GM12878 (cell line): ENCODE measurements around the gene PROC. TPM values are rescaled to one million over a fixed set of nuclear protein-coding genes. Genes with fewer than 3 reads are reported as not detected.

Source experiments
- ATAC-seq: fragments of 200-7000 bp; cut with Tn5 transposase; 3 replicates; pipeline ENCODE4 v1.9.1; 2020; ENCODE audit warnings: mild to moderate bottlenecking, moderate library complexity
- BruUV-seq: library from RNA; stranded (reverse); fragments of 400-500 nt; replicated peaks from 2 replicates; lab custom pipeline; 2021; lab: Mats Ljungman, UMichigan
- CTCF ChIA-PET: fragments of 300-600 bp; sonication (Branson Sonifier 250); formaldehyde crosslinking; extraction: SDS; loops from one replicate; lab custom pipeline; 2021; ENCODE audit warnings: inconsistent platforms; lab: Yijun Ruan, JAX
- POLR2A ChIA-PET: fragments of 350-600 bp; formaldehyde crosslinking; extraction: SDS; loops from one replicate; lab custom pipeline; 2021; ENCODE audit warnings: inconsistent platforms; lab: Charles Lee
- RAD21 ChIA-PET: fragments of 300-600 bp; sonication (Branson Sonifier 250); formaldehyde crosslinking; loops from one replicate; lab custom pipeline; 2023; ENCODE audit warnings: antibody characterized with exemption; ENCODE audit not compliant: unreplicated experiment; lab: Charles Lee
- SMC1A ChIA-PET: fragments of 300-600 bp; sonication (Branson Sonifier 250); formaldehyde crosslinking; loops from one replicate; lab custom pipeline; 2023; ENCODE audit not compliant: unreplicated experiment, uncharacterized antibody; lab: Charles Lee
- DNase-seq: peaks from one replicate; pipeline ENCODE4 v3.0.0-alpha.2; 2011; ENCODE audit warnings: low read depth, low spot score
- FAIRE-seq: peaks from 3 replicates; lab custom pipeline; 2011; peaks lifted over from hg19 to GRCh38; lab: Jason Lieb, UNC
- H2AFZ ChIP-seq: 2 replicates; pipeline ENCODE4 v1.6.0; 2011; ENCODE audit warnings: low read depth, low read length, control low read depth; ENCODE audit not compliant: control insufficient read depth
- H3K27ac ChIP-seq: 2 replicates; pipeline ENCODE4 v1.5.1; 2011; ENCODE audit warnings: control low read depth; ENCODE audit not compliant: control insufficient read depth, insufficient read depth
- H3K27me3 ChIP-seq, 2 experiments: replicated peaks in 1 of 2; 2 replicates each; pipeline versions ENCODE4 v1.6.0 to v1.6.1; 2011; ENCODE audit warnings: low read length in 1 of 2; ENCODE audit not compliant: control insufficient read depth in 2 of 2, insufficient read depth in 2 of 2
- H3K36me3 ChIP-seq, 2 experiments: 2 replicates each; pipeline ENCODE4 v1.5.1; 2011; ENCODE audit warnings: low read length in 1 of 2; ENCODE audit not compliant: control insufficient read depth in 2 of 2, insufficient read depth in 2 of 2
- H3K4me1 ChIP-seq: 2 replicates; pipeline ENCODE4 v1.6.1; 2011; ENCODE audit warnings: mild to moderate bottlenecking, low read length, moderate library complexity, mixed read lengths; ENCODE audit not compliant: control insufficient read depth, insufficient read depth
- H3K4me2 ChIP-seq: 2 replicates; pipeline ENCODE4 v1.6.0; 2011; ENCODE audit warnings: control low read depth; ENCODE audit not compliant: control insufficient read depth, insufficient read depth
- H3K4me3 ChIP-seq: fragments of 200-600 bp; sonication (generic); 2 replicates; pipeline ENCODE4 v1.5.1; 2016
- H3K79me2 ChIP-seq: 2 replicates; pipeline ENCODE4 v1.6.0; 2011; ENCODE audit warnings: low read length; ENCODE audit not compliant: control insufficient read depth, insufficient read depth
- H3K9ac ChIP-seq: 2 replicates; pipeline ENCODE4 v1.8.0; 2011; ENCODE audit warnings: low read length, control low read depth, mixed read lengths; ENCODE audit not compliant: control insufficient read depth, insufficient read depth
- H3K9me3 ChIP-seq: replicated peaks from 3 replicates; pipeline ENCODE4 v1.5.1; 2011; ENCODE audit warnings: mild to moderate bottlenecking, low read length; ENCODE audit not compliant: control insufficient read depth, insufficient read depth
- H4K20me1 ChIP-seq: 2 replicates; pipeline ENCODE4 v1.6.0; 2011; ENCODE audit not compliant: control insufficient read depth, insufficient read depth
- ATF7 ChIP-seq: fragments of 450-650 bp; IDR thresholded peaks from 2 replicates; pipeline ENCODE4 v1.6.1; 2016; ENCODE audit warnings: low read depth, mild to moderate bottlenecking
- BACH1 ChIP-seq: fragments of 450-650 bp; IDR thresholded peaks from 2 replicates; pipeline ENCODE4 v1.6.1; 2017; ENCODE audit warnings: mild to moderate bottlenecking, borderline replicate concordance
- BCL11A ChIP-seq: IDR thresholded peaks from 2 replicates; pipeline ENCODE4 v1.6.1; 2011; ENCODE audit warnings: low read depth, low read length
- CEBPB ChIP-seq, 2 experiments: fragments of 150-350 bp in 1 of 2; IDR thresholded peaks; 2 replicates each; pipeline ENCODE4 v1.6.1; 2012 to 2014; ENCODE audit warnings: low read depth in 2 of 2, low read length in 2 of 2, borderline replicate concordance in 1 of 2, inconsistent platforms in 1 of 2
- EGR1 ChIP-seq, 2 experiments: IDR thresholded peaks; 1 replicate in 1 of 2; 2 replicates in 1 of 2; pipeline ENCODE4 v1.6.1; 2011 to 2012; ENCODE audit warnings: low read depth in 2 of 2, low read length in 2 of 2, borderline replicate concordance in 1 of 2, mild to moderate bottlenecking in 1 of 2, moderate library complexity in 1 of 2
- FOS ChIP-seq: IDR thresholded peaks from 3 replicates; pipeline ENCODE4 v1.6.1; 2011; ENCODE audit warnings: borderline replicate concordance; ENCODE audit not compliant: insufficient read length; ENCODE audit errors: extremely low read depth
- GABPA ChIP-seq: IDR thresholded peaks from 2 replicates; pipeline ENCODE4 v1.6.1; 2014; ENCODE audit warnings: antibody characterized with exemption, low read depth, mild to moderate bottlenecking, inconsistent platforms
- IKZF2 ChIP-seq, 2 experiments: fragments of 450-650 bp; IDR thresholded peaks; 2 replicates each; pipeline ENCODE4 v1.6.1; 2017; ENCODE audit warnings: mild to moderate bottlenecking in 2 of 2, moderate library complexity in 2 of 2
- IRF4 ChIP-seq: IDR thresholded peaks from 2 replicates; pipeline ENCODE4 v1.6.1; 2011; ENCODE audit warnings: low read depth, low read length
- MEF2B ChIP-seq: fragments of 450-650 bp; IDR thresholded peaks from 2 replicates; pipeline ENCODE4 v1.6.1; 2018; ENCODE audit warnings: mild to moderate bottlenecking, moderate library complexity; ENCODE audit not compliant: partially characterized antibody, poor library complexity, severe bottlenecking
- MYC ChIP-seq: IDR thresholded peaks from 2 replicates; pipeline ENCODE4 v1.6.1; 2011; ENCODE audit warnings: mild to moderate bottlenecking, low read length, moderate library complexity, inconsistent platforms; ENCODE audit not compliant: insufficient read depth, insufficient replicate concordance, insufficient read length, severe bottlenecking
- NFIC ChIP-seq: IDR thresholded peaks from 2 replicates; pipeline ENCODE4 v1.6.1; 2012; ENCODE audit warnings: low read depth, mild to moderate bottlenecking, inconsistent platforms, low read length, moderate library complexity
- NRF1 ChIP-seq: conservative IDR thresholded peaks from 2 replicates; pipeline ENCODE4 v1.6.1; 2011; ENCODE audit warnings: mild to moderate bottlenecking, low read depth, low read length, improper control_type of control experiment
- RAD51 ChIP-seq: fragments of 450-650 bp; IDR thresholded peaks from 2 replicates; pipeline ENCODE4 v1.6.1; 2016; ENCODE audit warnings: moderate library complexity, mild to moderate bottlenecking, inconsistent platforms
- RBBP5 ChIP-seq: fragments of 200-600 bp; sonication (generic); conservative IDR thresholded peaks from 2 replicates; pipeline ENCODE4 v1.6.1; 2016
- RFX5 ChIP-seq: IDR thresholded peaks from 2 replicates; pipeline ENCODE4 v1.6.1; 2011; ENCODE audit warnings: low read depth, low read length, improper control_type of control experiment
- ZNF24 ChIP-seq: fragments of 450-650 bp; IDR thresholded peaks from 2 replicates; pipeline ENCODE4 v1.6.1; 2017; ENCODE audit warnings: antibody characterized with exemption, mild to moderate bottlenecking
- WGBS: methylation state at CpG from one replicate; pipeline ENCODE4 v1.1.6; 2016; ENCODE audit warnings: low lambda C conversion rate; ENCODE audit not compliant: insufficient replicate concordance, insufficient coverage; ENCODE audit errors: missing lambda C conversion rate; 5-methylcytosine and 5-hydroxymethylcytosine counted together
- in situ Hi-C: fragments of 300-500 bp; cut with MboI; formaldehyde crosslinking; loops from 9 replicates; pipeline ENCODE4 v1.14.3; 2018; ENCODE audit warnings: mixed read lengths
- intact Hi-C: fragments of 100-400 bp; cut with micrococcal nuclease; formaldehyde crosslinking; loops from one replicate; pipeline ENCODE4 v1.14.2; 2022; ENCODE audit not compliant: unreplicated experiment
- polyA plus RNA-seq, 11 experiments: library from polyadenylated mRNA; depleted of rRNA in 4 of 11; unstranded in 6 of 11; stranded (reverse) in 5 of 11; fragments of >200 nt; fragmentation: Nextera tagmentation in 4 of 11; fragmentation: Illumina TruSeq in 1 of 11; extraction: Ambion mirVana in 4 of 11; extraction: Trizol in 1 of 11; gene quantifications; 1 replicate in 1 of 11; 2 replicates in 10 of 11; pipeline versions ENCODE4 v1.2.1 to v1.2.3, GENCODE V29; 2011 to 2016; ENCODE audit warnings: inconsistent platforms in 2 of 11, missing spikeins in 2 of 11, low read depth in 1 of 11
- total RNA-seq, 4 experiments: library from RNA; depleted of rRNA in 3 of 4; stranded (reverse); fragments of >200 nt in 3 of 4; fragmentation: Illumina TruSeq in 1 of 4; extraction: Trizol in 1 of 4; gene quantifications; 2 replicates each; pipeline versions ENCODE4 v1.2.1 to v1.2.3, GENCODE V29; 2013 to 2021
- TF ChIP-seq, protein P1 (sequence below): fragments of 450-650 bp; formaldehyde crosslinking; IDR thresholded peaks from 2 replicates; pipeline ENCODE4 v1.4.0; 2020; ENCODE audit warnings: mild to moderate bottlenecking, moderate library complexity
- TF ChIP-seq, protein P2 (sequence below): fragments of 450-650 bp; IDR thresholded peaks from 2 replicates; pipeline ENCODE4 v1.6.1; 2018; ENCODE audit warnings: borderline replicate concordance, mild to moderate bottlenecking; ENCODE audit not compliant: partially characterized antibody

The PROC gene
- total and polyA plus RNA-seq, 10 of the 15 experiments (the other 5 are each of a cell fraction or from before 2014, with no cell fraction given), result not detected

GRCh38 chr2:127421871-127422558 lies 3.8 kb downstream of the PROC start:
- CTCF ChIA-PET, result interaction anchor here (1.2 kb wide), 1 partner anchor 14 kb away, joined by 3 read pairs; no protein-coding TSS in a partner anchor
- RAD21 ChIA-PET, result no interaction called here
- no peak overlapping the region for H3K4me3 ChIP-seq
- WGBS, result 46% methylated on average over 14 of the region's 16 CpGs
- SMC1A ChIA-PET, result no interaction called here
- FAIRE-seq (no peak), DNase-seq (no peak), ATAC-seq (no peak)
- TF ChIP-seq MEF2B, result no peak
- TF ChIP-seq ATF7, result no peak
- no peak for TF ChIP-seq RFX5
- TF ChIP-seq MYC, result no peak
- TF ChIP-seq RBBP5, result no peak
- no peak for TF ChIP-seq BACH1
- TF ChIP-seq, protein P1, sequence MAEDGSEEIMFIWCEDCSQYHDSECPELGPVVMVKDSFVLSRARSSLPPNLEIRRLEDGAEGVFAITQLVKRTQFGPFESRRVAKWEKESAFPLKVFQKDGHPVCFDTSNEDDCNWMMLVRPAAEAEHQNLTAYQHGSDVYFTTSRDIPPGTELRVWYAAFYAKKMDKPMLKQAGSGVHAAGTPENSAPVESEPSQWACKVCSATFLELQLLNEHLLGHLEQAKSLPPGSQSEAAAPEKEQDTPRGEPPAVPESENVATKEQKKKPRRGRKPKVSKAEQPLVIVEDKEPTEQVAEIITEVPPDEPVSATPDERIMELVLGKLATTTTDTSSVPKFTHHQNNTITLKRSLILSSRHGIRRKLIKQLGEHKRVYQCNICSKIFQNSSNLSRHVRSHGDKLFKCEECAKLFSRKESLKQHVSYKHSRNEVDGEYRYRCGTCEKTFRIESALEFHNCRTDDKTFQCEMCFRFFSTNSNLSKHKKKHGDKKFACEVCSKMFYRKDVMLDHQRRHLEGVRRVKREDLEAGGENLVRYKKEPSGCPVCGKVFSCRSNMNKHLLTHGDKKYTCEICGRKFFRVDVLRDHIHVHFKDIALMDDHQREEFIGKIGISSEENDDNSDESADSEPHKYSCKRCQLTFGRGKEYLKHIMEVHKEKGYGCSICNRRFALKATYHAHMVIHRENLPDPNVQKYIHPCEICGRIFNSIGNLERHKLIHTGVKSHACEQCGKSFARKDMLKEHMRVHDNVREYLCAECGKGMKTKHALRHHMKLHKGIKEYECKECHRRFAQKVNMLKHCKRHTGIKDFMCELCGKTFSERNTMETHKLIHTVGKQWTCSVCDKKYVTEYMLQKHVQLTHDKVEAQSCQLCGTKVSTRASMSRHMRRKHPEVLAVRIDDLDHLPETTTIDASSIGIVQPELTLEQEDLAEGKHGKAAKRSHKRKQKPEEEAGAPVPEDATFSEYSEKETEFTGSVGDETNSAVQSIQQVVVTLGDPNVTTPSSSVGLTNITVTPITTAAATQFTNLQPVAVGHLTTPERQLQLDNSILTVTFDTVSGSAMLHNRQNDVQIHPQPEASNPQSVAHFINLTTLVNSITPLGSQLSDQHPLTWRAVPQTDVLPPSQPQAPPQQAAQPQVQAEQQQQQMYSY (CRISPR knock-in tag), result no peak
- no peak for TF ChIP-seq ZNF24
- no peak for TF ChIP-seq IKZF2 (IDR thresholded peaks at IDR 0.05)
- no peak for TF ChIP-seq RAD51
- no peak for TF ChIP-seq NRF1
- TF ChIP-seq, protein P2, sequence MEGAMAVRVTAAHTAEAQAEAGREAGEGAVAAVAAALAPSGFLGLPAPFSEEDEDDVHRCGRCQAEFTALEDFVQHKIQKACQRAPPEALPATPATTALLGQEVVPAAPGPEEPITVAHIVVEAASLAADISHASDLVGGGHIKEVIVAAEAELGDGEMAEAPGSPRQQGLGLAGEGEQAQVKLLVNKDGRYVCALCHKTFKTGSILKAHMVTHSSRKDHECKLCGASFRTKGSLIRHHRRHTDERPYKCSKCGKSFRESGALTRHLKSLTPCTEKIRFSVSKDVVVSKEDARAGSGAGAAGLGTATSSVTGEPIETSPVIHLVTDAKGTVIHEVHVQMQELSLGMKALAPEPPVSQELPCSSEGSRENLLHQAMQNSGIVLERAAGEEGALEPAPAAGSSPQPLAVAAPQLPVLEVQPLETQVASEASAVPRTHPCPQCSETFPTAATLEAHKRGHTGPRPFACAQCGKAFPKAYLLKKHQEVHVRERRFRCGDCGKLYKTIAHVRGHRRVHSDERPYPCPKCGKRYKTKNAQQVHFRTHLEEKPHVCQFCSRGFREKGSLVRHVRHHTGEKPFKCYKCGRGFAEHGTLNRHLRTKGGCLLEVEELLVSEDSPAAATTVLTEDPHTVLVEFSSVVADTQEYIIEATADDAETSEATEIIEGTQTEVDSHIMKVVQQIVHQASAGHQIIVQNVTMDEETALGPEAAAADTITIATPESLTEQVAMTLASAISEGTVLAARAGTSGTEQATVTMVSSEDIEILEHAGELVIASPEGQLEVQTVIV, result no peak
- TF ChIP-seq CEBPB (IDR thresholded peaks at IDR 0.05; ENCODE audit: borderline replicate concordance in 1 of 2, low read depth in 2 of 2, low read length in 2 of 2), result no peak
- no peak for TF ChIP-seq IRF4
- no peak for TF ChIP-seq EGR1 (IDR thresholded peaks at IDR 0.05; ENCODE audit: borderline replicate concordance in 1 of 2, low read depth in 2 of 2, low read length in 2 of 2)
- TF ChIP-seq FOS, result no peak
- no peak for TF ChIP-seq NFIC
- TF ChIP-seq BCL11A, result no peak
- TF ChIP-seq GABPA, result no peak
- in situ Hi-C loops (no loop called here), intact Hi-C loops (no loop called here)
- no peaks in the 10 kb centered on the region for H4K20me1 ChIP-seq
- no peaks in the 10 kb centered on the region for H3K9me3 ChIP-seq
- BruUV-seq, result no TSS peak
- POLR2A ChIA-PET, result no interaction called here
- no peaks in the 10 kb centered on the region for H3K36me3 ChIP-seq
- peaks cover 4 to 6% of the 10 kb centered on the region in 2 experiments for H3K27me3 ChIP-seq
- H3K4me1 ChIP-seq, result no peaks in the 10 kb centered on the region
- no peak overlapping the region for H3K27ac ChIP-seq
- no peak overlapping the region for H3K9ac ChIP-seq
- H2AFZ ChIP-seq, result no peak overlapping the region
- H3K79me2 ChIP-seq, result no peaks in the 10 kb centered on the region
- no peak overlapping the region for H3K4me2 ChIP-seq
